Cerebellar nuclear complex (tissue), 1 donor: Measurements from ENCODE around the gene CETP.
"Not testable (repeated sequence)": the region's sequence is repeated elsewhere in the genome, so short reads cannot be mapped to it uniquely, and the experiment has no call there.

Experiments
- DNase-seq, 2 experiments: peaks; one replicate each; lab custom pipeline; 2025; lab: John Stamatoyannopoulos, UW

The CETP gene

GRCh38 chr16:56980792-56981724 lies 19.3 kb downstream of the CETP start:
- DNase-seq, result no peak

GRCh38 chr16:56981729-56982271 lies 20.1 kb downstream of the CETP start:
- DNase-seq, result no peak

GRCh38 chr16:56982695-56983094 lies 20.9 kb downstream of the CETP start:
- no peak for DNase-seq

GRCh38 chr16:56983211-56983751 lies 21.5 kb downstream of the CETP start:
- no peak for DNase-seq

GRCh38 chr16:56984639-56985038 lies 22.9 kb downstream of the CETP start:
- no peak for DNase-seq

- DNase-seq, result no peak
These were observed 23.7 kb downstream of the CETP start for GRCh38 chr16:56985288-56985961.

GRCh38 chr16:56985962-56986360 lies 24.2 kb downstream of the CETP start:
- DNase-seq, result no peak

GRCh38 chr16:56986361-56986760 lies 24.6 kb downstream of the CETP start:
- no peak for DNase-seq

- not testable (repeated sequence) for DNase-seq
These were observed 25.2 kb downstream of the CETP start for GRCh38 chr16:56986908-56987307.

- DNase-seq, result no peak
These were observed 25.9 kb downstream of the CETP start for GRCh38 chr16:56987692-56988091.

- no peak for DNase-seq
These were observed 26.6 kb downstream of the CETP start for GRCh38 chr16:56988161-56988947.

GRCh38 chr16:56988948-56989945 lies 27.5 kb downstream of the CETP start, which contains the start of gene NLRC5:
NLRC5 (plus strand) TSS chr16:56989557; CDS start chr16:57020713, 31,156 bp downstream.
- no peak for DNase-seq

GRCh38 chr16:56989988-56990387 lies 28.2 kb downstream of the CETP start:
- DNase-seq, result no peak

- DNase-seq, result no peak
These were observed 28.9 kb downstream of the CETP start for GRCh38 chr16:56990407-56991286.

GRCh38 chr16:56992431-56992830 lies 30.7 kb downstream of the CETP start:
- DNase-seq, result not testable (repeated sequence)

GRCh38 chr16:56993204-56993603 lies 31.5 kb downstream of the CETP start:
- DNase-seq, result no peak

- no peak for DNase-seq
These were observed 32.6 kb downstream of the CETP start for GRCh38 chr16:56994311-56994710.

- no peak for DNase-seq
These were observed 33.5 kb downstream of the CETP start for GRCh38 chr16:56995136-56995805.

- DNase-seq, result no peak
These were observed 35.5 kb downstream of the CETP start for GRCh38 chr16:56997264-56997663.
